NCI-H1417 (cell line): ENCODE measurements around the gene TMEM45A.
"Not testable (repeated sequence)": the region's sequence is repeated elsewhere in the genome, so short reads cannot be mapped to it uniquely, and the experiment has no call there.

Source experiments
- DNase-seq, 3 experiments: peaks; one replicate each; lab custom pipeline; 2025; lab: John Stamatoyannopoulos, UW

The TMEM45A gene

GRCh38 chr3:100575704-100576103 is 83.3 kb downstream of the TMEM45A start:
- DNase-seq, result no peak

- DNase-seq, result no peak
Observed at GRCh38 chr3:100577382-100578008, 85.1 kb downstream of the TMEM45A start.

GRCh38 chr3:100578646-100579045 is 86.2 kb downstream of the TMEM45A start:
- no peak for DNase-seq

- no peak for DNase-seq
Observed at GRCh38 chr3:100580147-100580546, 87.7 kb downstream of the TMEM45A start.

GRCh38 chr3:100581650-100582049 is 89.2 kb downstream of the TMEM45A start:
- DNase-seq, result no peak

GRCh38 chr3:100582157-100582556 is 89.7 kb downstream of the TMEM45A start:
- not testable (repeated sequence) for DNase-seq

GRCh38 chr3:100584101-100584660 is 91.8 kb downstream of the TMEM45A start:
- DNase-seq, result no peak

- no peak for DNase-seq
Observed at GRCh38 chr3:100586832-100587231, 94.4 kb downstream of the TMEM45A start.

GRCh38 chr3:100588251-100588650 is 95.8 kb downstream of the TMEM45A start:
- no peak for DNase-seq

- DNase-seq, result peak; percentile 40 to 85 (median 67)
Observed at GRCh38 chr3:100590114-100590839, 97.9 kb downstream of the TMEM45A start.

- DNase-seq, result no peak
Observed at GRCh38 chr3:100590840-100591147, 98.4 kb downstream of the TMEM45A start.

GRCh38 chr3:100591411-100591810 is 99.0 kb downstream of the TMEM45A start:
- DNase-seq, result no peak

- DNase-seq, result peak in 1 of 3 experiments; percentile 44
Observed at GRCh38 chr3:100600181-100601042, 108.0 kb downstream of the TMEM45A start.

- peak in 1 of 3 experiments; percentile 54 for DNase-seq
Observed at GRCh38 chr3:100602506-100603444, 110.4 kb downstream of the TMEM45A start.

GRCh38 chr3:100603469-100603868 is 111.0 kb downstream of the TMEM45A start:
- peak in 1 of 3 experiments; percentile 57 for DNase-seq

GRCh38 chr3:100605358-100605757 is 112.9 kb downstream of the TMEM45A start:
- DNase-seq, result no peak

GRCh38 chr3:100606894-100607512 is 114.6 kb downstream of the TMEM45A start:
- no peak for DNase-seq

- DNase-seq, result no peak
Observed at GRCh38 chr3:100609305-100609704, 116.9 kb downstream of the TMEM45A start, which contains the start of gene ADGRG7. ADGRG7 (plus strand) TSS chr3:100609601; CDS start chr3:100609857, 256 bp downstream.

GRCh38 chr3:100609963-100610362 is 117.5 kb downstream of the TMEM45A start:
- peak in 1 of 3 experiments; percentile 27 for DNase-seq

- no peak for DNase-seq
Observed at GRCh38 chr3:100611221-100611620, 118.8 kb downstream of the TMEM45A start.
